Measurements from ENCODE around the gene KCTD6. TPM values are rescaled to one million over a fixed set of nuclear protein-coding genes. Genes with fewer than 3 reads are reported as not detected.

Gene KCTD6
- total and polyA plus RNA-seq, 2 of the 4 experiments (the other 2 are of a cell fraction) = 7.0 to 9.2 TPM

DNA sequence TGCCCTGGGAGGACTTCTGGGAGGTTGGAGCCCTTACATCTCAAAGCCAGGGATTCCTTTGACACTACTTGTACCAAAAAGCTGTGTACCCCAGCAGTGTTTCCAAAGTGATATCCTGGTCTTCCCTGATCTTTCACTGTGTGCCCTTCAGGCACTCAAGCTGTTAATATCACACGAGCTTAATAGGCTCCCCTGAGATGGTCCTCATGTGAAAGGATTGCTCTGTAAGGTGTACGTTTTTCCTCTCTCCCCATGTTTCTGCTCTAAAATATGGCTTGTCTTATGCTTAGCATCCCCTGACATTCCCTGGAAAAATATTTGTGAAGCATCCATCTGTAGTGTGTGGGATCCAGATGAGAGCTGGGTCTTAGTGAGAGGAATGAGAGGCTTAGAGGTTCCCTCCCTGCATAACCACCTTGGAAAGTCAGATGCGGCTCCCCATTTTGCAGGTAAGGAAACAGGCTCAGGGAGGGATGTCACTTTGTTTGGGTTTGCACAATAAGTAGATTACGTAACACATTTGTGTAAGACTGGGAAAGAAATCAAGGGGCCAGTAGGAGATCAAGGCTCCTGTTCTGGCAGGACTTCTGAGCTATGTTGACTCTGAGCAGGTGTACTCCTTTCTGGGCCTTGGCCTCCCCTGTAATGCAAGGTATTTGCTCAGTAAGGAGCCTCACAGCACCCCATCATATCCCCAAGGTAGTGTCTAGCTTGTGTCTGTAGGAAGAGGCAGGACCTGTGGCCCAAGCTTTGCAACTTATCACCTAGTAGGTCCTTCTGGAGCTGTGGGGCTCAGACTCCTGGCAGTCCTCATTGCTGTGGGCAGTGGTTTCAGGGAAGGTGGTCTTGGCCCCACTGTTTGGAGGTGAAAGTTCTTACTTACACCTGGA lies 45.8 kb downstream of the KCTD6 start:
- no peak; the same call in 1 of the 2 replicates for ATAC-seq (ENCODE audit: low read depth)
- 0 out of 2 replicates have a peak overlapping the region, but pooled peaks have one; percentile 5 for H2BK20ac ChIP-seq (ENCODE audit: low read depth, low read length)
- H2BK120ac ChIP-seq (ENCODE audit: low read depth, low read length) = peak overlapping the region; percentile 19; the same call in 1 of the 2 replicates
- H3K4me2 ChIP-seq (ENCODE audit: low read depth, low read length) = no peak overlapping the region
- in situ Hi-C loops (cut with MboI; ENCODE audit: low sequenced_read_pairs) = no loop called here
- H3K4ac ChIP-seq (ENCODE audit: low read depth, low read length) = peak overlapping the region; percentile 67
- no peak overlapping the region; the same call in 1 of the 2 replicates for H3K18ac ChIP-seq (ENCODE audit: low read depth, low read length)
- no peak overlapping the region for H4K91ac ChIP-seq (ENCODE audit: insufficient read depth, low read depth, low read length)
- no peak for TF ChIP-seq MXI1 (IDR thresholded peaks at IDR 0.05; ENCODE audit: borderline replicate concordance, low read depth, low read length)
- TF ChIP-seq POLR2A (IDR thresholded peaks at IDR 0.05; ENCODE audit: low read depth, low read length) = no peak
- peak; percentile 86 for TF ChIP-seq CEBPB (IDR thresholded peaks at IDR 0.05; ENCODE audit: low read depth, low read length)
- 100% methylated on average over 1 of the region's 4 CpGs; no CpG with 5 or more reads in 1 of the 2 experiments for WGBS, 2 experiments (ENCODE audit: extremely low coverage in 2 of 2, insufficient read length in 1 of 2)
- dilution Hi-C loops (cut with HindIII; ENCODE audit: low sequenced_read_pairs, unreplicated experiment) = no loop called here
- CTCF ChIA-PET = interaction anchor here (0.6 to 0.8 kb wide), 2 partner anchors 24 to 108 kb away, joined by 4 to 9 read pairs; no protein-coding TSS in a partner anchor
- peak overlapping the region; percentile 39; the same call in 1 of the 2 replicates for H3K23ac ChIP-seq (ENCODE audit: low read depth, low read length)
- H3K56ac ChIP-seq (ENCODE audit: extremely low read depth, insufficient read depth, low read length) = no peak overlapping the region
- H4K5ac ChIP-seq (ENCODE audit: low read depth, low read length) = peak overlapping the region; percentile 44; the same call in 1 of the 2 replicates
- H3K9me3 ChIP-seq (ENCODE audit: control insufficient read depth, insufficient read depth, low read length) = no peaks in the 10 kb centered on the region
- peaks cover 15% of the 10 kb centered on the region for H3K4me1 ChIP-seq (ENCODE audit: control insufficient read depth, insufficient read depth, low read length)
- peak overlapping the region; percentile 75 to 76; a peak in 3 of 4 replicates for H4K8ac ChIP-seq (ENCODE audit: low read depth in 2 of 2, low read length in 2 of 2)
- peak overlapping the region; percentile 92 for H2AFZ ChIP-seq (replicated peaks; ENCODE audit: low read length, poor library complexity)
- no peaks in the 10 kb centered on the region for H3K27me3 ChIP-seq (ENCODE audit: control insufficient read depth, insufficient read depth, low read length)
- peak overlapping the region; percentile 40; the same call in 1 of the 2 replicates for H3K27ac ChIP-seq (ENCODE audit: insufficient read depth, low read length)
- POLR2A ChIA-PET (ENCODE audit: unreplicated experiment) = interaction anchor here (0.6 kb wide), 1 partner anchor 216 kb away, joined by 3 read pairs; no protein-coding TSS in a partner anchor
- peak overlapping the region; percentile 19; the same call in 1 of the 2 replicates for H3K9ac ChIP-seq (ENCODE audit: low read depth, low read length)
- intact Hi-C loops (cut with micrococcal nuclease) = no loop called here
- no TSS peak for BruUV-seq (replicated peaks)
- no peaks in the 10 kb centered on the region for H4K20me1 ChIP-seq (ENCODE audit: insufficient read depth, low read length)
- H2AK9ac ChIP-seq (replicated peaks; ENCODE audit: low read depth, low read length, poor library complexity) = no peak overlapping the region
- DNase-seq = no peak
- peaks cover 1% of the 10 kb centered on the region; the same call in 1 of the 2 replicates for H3K36me3 ChIP-seq (ENCODE audit: control insufficient read depth, insufficient read depth, low read length)
- 0 out of 2 replicates have a peak overlapping the region, but pooled peaks have one; percentile 25 for H3K14ac ChIP-seq (replicated peaks; ENCODE audit: low read depth, low read length)
- no peak overlapping the region for H2BK5ac ChIP-seq (ENCODE audit: low read depth, low read length, poor library complexity, severe bottlenecking)
- no peaks in the 10 kb centered on the region; the same call in 1 of the 2 replicates for H3K9me1 ChIP-seq (ENCODE audit: insufficient read depth, low read length)
- H3K4me3 ChIP-seq (ENCODE audit: insufficient read depth, low read depth, low read length) = no peak overlapping the region
- H2AK5ac ChIP-seq (ENCODE audit: low read depth, low read length) = no peak overlapping the region
- H2BK15ac ChIP-seq (ENCODE audit: low read depth, low read length) = 0 out of 3 replicates have a peak overlapping the region, but pooled peaks have one; percentile 20
- H3K79me1 ChIP-seq (ENCODE audit: low read depth in 1 of 2, low read length in 2 of 2) = no peaks in the 10 kb centered on the region

All from IMR-90 (cell line).